ENCODE measurements around the gene CMSS1. TPM values are rescaled to one million over a fixed set of nuclear protein-coding genes. Genes with fewer than 3 reads are reported as not detected.
A peak's percentile ranks its signal among the peaks of the same experiment; 100 is the strongest.

CMSS1 gene
- total and polyA plus RNA-seq, 3 donors from 2014 or later = 24.6 to 47.9 (median 24.9) TPM

- H3K4me1 ChIP-seq = peaks cover 17% of the 10 kb centered on the region
- no peak overlapping the region for H3K27ac ChIP-seq
- no peaks in the 10 kb centered on the region for H3K9me3 ChIP-seq
- no peak for TF ChIP-seq CTCF (IDR thresholded peaks at IDR 0.05)
- intact Hi-C loops (cut with DNase I; ENCODE audit: low total_unique reads) = no loop called here
- no peak overlapping the region for H3K4me3 ChIP-seq
- H3K36me3 ChIP-seq (ENCODE audit: low read depth, missing control alignments) = no peaks in the 10 kb centered on the region
- DNase-seq = no peak
- H3K27me3 ChIP-seq = no peaks in the 10 kb centered on the region
Observed at GRCh38 chr3:100106094-100106493, 288.4 kb downstream of the CMSS1 start.

- intact Hi-C loops (cut with DNase I; ENCODE audit: low total_unique reads) = no loop called here
- H3K27me3 ChIP-seq = no peaks in the 10 kb centered on the region
- peaks cover 17% of the 10 kb centered on the region for H3K4me1 ChIP-seq
- TF ChIP-seq CTCF (IDR thresholded peaks at IDR 0.05) = no peak
- no peak for TF ChIP-seq POLR2A (IDR thresholded peaks at IDR 0.05)
- no peak overlapping the region for H3K27ac ChIP-seq
- no peaks in the 10 kb centered on the region for H3K36me3 ChIP-seq (ENCODE audit: low read depth, missing control alignments)
- DNase-seq = no peak
- H3K9me3 ChIP-seq = no peaks in the 10 kb centered on the region
- no peak overlapping the region for H3K4me3 ChIP-seq
Observed at GRCh38 chr3:100106531-100107141, 289.0 kb downstream of the CMSS1 start.

- DNase-seq = no peak
- 64 to 71% methylated on average over 4 of the region's 4 CpGs for WGBS, 2 donors
- intact Hi-C loops (cut with DNase I; ENCODE audit: low total_unique reads) = no loop called here
- Histone ChIP-seq H3K9me3 (no peaks in the 10 kb centered on the region), H3K4me3 (no peak overlapping the region), H3K27me3 (no peaks in the 10 kb centered on the region), H3K4me1 (peaks cover 17% of the 10 kb centered on the region), H3K27ac (no peak overlapping the region), H3K36me3 (ENCODE audit: low read depth, missing control alignments) (no peaks in the 10 kb centered on the region)
- TF ChIP-seq POLR2A (IDR thresholded peaks at IDR 0.05) (no peak), CTCF (IDR thresholded peaks at IDR 0.05) (no peak)
Observed at GRCh38 chr3:100107221-100107814, 289.7 kb downstream of the CMSS1 start.

- peak; percentile 27 for DNase-seq
- intact Hi-C loops (cut with DNase I; ENCODE audit: low total_unique reads) = no loop called here
- TF ChIP-seq CTCF (IDR thresholded peaks at IDR 0.05) (no peak), POLR2A (IDR thresholded peaks at IDR 0.05) (no peak)
- no peak overlapping the region for H3K4me3 ChIP-seq
- H3K4me1 ChIP-seq = peaks cover 17% of the 10 kb centered on the region
- no peaks in the 10 kb centered on the region for H3K36me3 ChIP-seq (ENCODE audit: low read depth, missing control alignments)
- WGBS, 2 donors = 65 to 78% methylated on average over 7 of the region's 7 CpGs
- no peaks in the 10 kb centered on the region for H3K9me3 ChIP-seq
- no peaks in the 10 kb centered on the region for H3K27me3 ChIP-seq
- no peak overlapping the region for H3K27ac ChIP-seq
Observed at GRCh38 chr3:100108464-100109079, 290.9 kb downstream of the CMSS1 start.

GRCh38 chr3:100110162-100110561, 292.5 kb downstream of the CMSS1 start:
- whole genome bisulfite sequencing, 2 donors = 60 to 68% methylated on average over 1 of the region's 1 CpG
- intact Hi-C loops (cut with DNase I; ENCODE audit: low total_unique reads) = no loop called here
- Histone ChIP-seq H3K27me3 (no peaks in the 10 kb centered on the region), H3K9me3 (no peaks in the 10 kb centered on the region), H3K27ac (no peak overlapping the region), H3K4me3 (no peak overlapping the region), H3K36me3 (ENCODE audit: low read depth, missing control alignments) (no peaks in the 10 kb centered on the region), H3K4me1 (peaks cover 17% of the 10 kb centered on the region)
- no peak for DNase-seq
- TF ChIP-seq CTCF (IDR thresholded peaks at IDR 0.05) = no peak
- no peak for TF ChIP-seq POLR2A (IDR thresholded peaks at IDR 0.05)
